ENCODE measurements around the gene CCDC112. TPM values are rescaled to one million over a fixed set of nuclear protein-coding genes. Genes with fewer than 3 reads are reported as not detected.

CCDC112 gene
- total and polyA plus RNA-seq, 9 of the 15 experiments (the other 6 are each of a cell fraction or from before 2014, with no cell fraction given) = 3.3 to 15.3 (median 7.4) TPM

DNA sequence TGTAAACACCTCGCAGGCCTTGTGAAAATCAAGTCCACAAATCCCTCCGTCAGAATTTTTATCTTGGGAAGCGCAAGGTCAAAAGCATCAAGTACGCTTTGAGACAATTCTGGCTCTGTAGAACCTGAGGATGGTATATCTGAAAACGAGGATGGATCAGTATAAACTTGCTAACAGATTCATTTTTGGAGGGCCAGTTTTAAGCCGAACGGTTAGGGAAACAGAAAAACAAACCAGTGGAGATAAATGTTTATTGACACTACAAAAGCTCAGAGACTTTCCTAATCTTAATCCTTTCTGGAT lies 33.4 kb downstream of the CCDC112 start (continued):
- TF ChIP-seq, protein P1, sequence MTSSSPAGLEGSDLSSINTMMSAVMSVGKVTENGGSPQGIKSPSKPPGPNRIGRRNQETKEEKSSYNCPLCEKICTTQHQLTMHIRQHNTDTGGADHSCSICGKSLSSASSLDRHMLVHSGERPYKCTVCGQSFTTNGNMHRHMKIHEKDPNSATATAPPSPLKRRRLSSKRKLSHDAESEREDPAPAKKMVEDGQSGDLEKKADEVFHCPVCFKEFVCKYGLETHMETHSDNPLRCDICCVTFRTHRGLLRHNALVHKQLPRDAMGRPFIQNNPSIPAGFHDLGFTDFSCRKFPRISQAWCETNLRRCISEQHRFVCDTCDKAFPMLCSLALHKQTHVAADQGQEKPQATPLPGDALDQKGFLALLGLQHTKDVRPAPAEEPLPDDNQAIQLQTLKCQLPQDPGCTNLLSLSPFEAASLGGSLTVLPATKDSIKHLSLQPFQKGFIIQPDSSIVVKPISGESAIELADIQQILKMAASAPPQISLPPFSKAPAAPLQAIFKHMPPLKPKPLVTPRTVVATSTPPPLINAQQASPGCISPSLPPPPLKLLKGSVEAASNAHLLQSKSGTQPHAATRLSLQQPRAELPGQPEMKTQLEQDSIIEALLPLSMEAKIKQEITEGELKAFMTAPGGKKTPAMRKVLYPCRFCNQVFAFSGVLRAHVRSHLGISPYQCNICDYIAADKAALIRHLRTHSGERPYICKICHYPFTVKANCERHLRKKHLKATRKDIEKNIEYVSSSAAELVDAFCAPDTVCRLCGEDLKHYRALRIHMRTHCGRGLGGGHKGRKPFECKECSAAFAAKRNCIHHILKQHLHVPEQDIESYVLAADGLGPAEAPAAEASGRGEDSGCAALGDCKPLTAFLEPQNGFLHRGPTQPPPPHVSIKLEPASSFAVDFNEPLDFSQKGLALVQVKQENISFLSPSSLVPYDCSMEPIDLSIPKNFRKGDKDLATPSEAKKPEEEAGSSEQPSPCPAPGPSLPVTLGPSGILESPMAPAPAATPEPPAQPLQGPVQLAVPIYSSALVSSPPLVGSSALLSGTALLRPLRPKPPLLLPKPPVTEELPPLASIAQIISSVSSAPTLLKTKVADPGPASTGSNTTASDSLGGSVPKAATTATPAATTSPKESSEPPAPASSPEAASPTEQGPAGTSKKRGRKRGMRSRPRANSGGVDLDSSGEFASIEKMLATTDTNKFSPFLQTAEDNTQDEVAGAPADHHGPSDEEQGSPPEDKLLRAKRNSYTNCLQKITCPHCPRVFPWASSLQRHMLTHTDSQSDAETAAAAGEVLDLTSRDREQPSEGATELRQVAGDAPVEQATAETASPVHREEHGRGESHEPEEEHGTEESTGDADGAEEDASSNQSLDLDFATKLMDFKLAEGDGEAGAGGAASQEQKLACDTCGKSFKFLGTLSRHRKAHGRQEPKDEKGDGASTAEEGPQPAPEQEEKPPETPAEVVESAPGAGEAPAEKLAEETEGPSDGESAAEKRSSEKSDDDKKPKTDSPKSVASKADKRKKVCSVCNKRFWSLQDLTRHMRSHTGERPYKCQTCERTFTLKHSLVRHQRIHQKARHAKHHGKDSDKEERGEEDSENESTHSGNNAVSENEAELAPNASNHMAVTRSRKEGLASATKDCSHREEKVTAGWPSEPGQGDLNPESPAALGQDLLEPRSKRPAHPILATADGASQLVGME (CRISPR knock-in tag; IDR thresholded peaks at IDR 0.05) = no peak

DNA sequence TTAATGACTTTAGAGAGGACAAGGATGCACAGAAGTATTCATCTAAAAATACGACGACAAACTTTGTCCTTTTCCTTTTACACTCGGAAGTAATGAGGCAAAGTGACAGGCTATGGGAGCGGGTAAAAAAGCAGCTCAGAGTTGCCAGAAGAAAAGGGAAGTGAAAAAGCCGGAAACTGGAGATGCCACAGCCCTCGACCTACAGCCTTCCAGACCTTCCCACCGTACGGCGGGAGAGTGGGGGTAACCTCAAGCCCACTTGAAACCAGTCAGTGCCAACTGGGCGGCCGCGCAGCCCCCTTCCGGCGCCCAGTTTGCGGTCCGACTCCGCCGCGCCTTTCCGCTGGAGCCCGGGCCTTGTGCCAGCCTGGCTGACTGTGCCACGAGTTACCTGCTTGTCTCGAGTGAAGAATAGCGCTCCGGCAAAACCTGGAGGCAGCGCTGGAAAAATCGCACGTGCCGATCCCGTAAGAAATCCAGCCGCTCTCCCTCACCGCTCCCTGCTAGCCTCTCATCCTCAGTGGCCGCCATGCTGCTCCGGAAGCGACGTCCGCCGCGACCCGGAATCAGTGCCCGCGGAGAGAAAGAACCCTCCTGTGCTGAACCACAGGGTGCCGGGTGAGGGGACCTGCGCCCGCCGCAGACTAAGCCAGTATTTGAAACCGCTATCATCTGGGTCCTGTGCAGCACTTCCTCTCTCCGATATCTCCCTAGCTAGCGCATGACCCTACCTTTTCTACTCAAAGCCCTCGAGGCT lies 34.0 kb downstream of the CCDC112 start, which contains the start of gene PGGT1B:
Gene PGGT1B, minus strand, starts transcription at position 557 of the 757 bp plus-strand sequence. Its CDS starts 26 bp downstream, at position 531.
- peaks cover 2 to 6% of the 10 kb centered on the region in 2 experiments; a peak in 2 of 5 replicates for H3K4me1 ChIP-seq (replicated peaks in 1 of 2; ENCODE audit: control insufficient read depth in 2 of 2, insufficient read depth in 2 of 2, low read length in 2 of 2)
- H3K79me2 ChIP-seq (ENCODE audit: control insufficient read depth, insufficient read depth, low read length) = peaks cover 49% of the 10 kb centered on the region
- POLR2A ChIA-PET = interaction anchor here (0.7 to 1.6 kb wide), 5 partner anchors 9 to 33 kb away, joined by 3 to 11 read pairs (median 3); partner anchors contain the start of gene CCDC112
- peak within 1 kb of the TSS; percentile 87 to 93 for H3K9ac ChIP-seq (ENCODE audit: insufficient read depth in 1 of 2, low read depth in 2 of 2, low read length in 2 of 2)
- peak within 1 kb of the TSS; percentile 90 for H3K4me3 ChIP-seq
- H3K4me2 ChIP-seq (ENCODE audit: insufficient read depth, low read length) = peak within 1 kb of the TSS; percentile 83
- H3K9me1 ChIP-seq (ENCODE audit: control insufficient read depth, insufficient read depth, low read length) = no peaks in the 10 kb centered on the region
- peak within 1 kb of the TSS; percentile 84 for H3K27ac ChIP-seq (ENCODE audit: extremely low read depth, low read depth, low read length)
- BruUV-seq (replicated peaks) = TSS peak; percentile 58
- ATAC-seq (peak; percentile 97), DNase-seq (ENCODE audit: extremely low read depth in 1 of 4, low spot score in 3 of 4) (peak; percentile 32 to 80 (median 57)), FAIRE-seq (peak; percentile 90)
- H3K9me3 ChIP-seq (replicated peaks; ENCODE audit: control insufficient read depth, insufficient read depth, low read depth, low read length) = no peaks in the 10 kb centered on the region
- CTCF ChIA-PET (ENCODE audit: low intra/inter-chr PET ratio) = no interaction called here
- no peaks in the 10 kb centered on the region for H3K36me3 ChIP-seq (ENCODE audit: control insufficient read depth, insufficient read depth, low read length)
- intact Hi-C loops (cut with micrococcal nuclease) (loop anchor here (1.0 to 5.0 kb wide), 3 partner anchors 26 to 280 kb away; partner anchors contain the start of genes CCDC112 and FEM1C), in situ Hi-C loops (cut with MboI) (no loop called here)
- WGBS (ENCODE audit: insufficient coverage, low coverage, missing lambda C conversion rate) = under 1% methylated on average over 50 of the region's 50 CpGs
- no peaks in the 10 kb centered on the region for H3K27me3 ChIP-seq (ENCODE audit: control insufficient read depth in 2 of 2, insufficient read depth in 2 of 2, low read length in 2 of 2)
- H2AFZ ChIP-seq (ENCODE audit: low read depth, low read length) = peak within 1 kb of the TSS; percentile 90
- no peaks in the 10 kb centered on the region for H4K20me1 ChIP-seq (replicated peaks; ENCODE audit: control insufficient read depth, insufficient read depth, low read length)
- TF ChIP-seq CBFA2T3 (IDR thresholded peaks at IDR 0.05) = no peak
- no peak for TF ChIP-seq CHD2 (IDR thresholded peaks at IDR 0.05; ENCODE audit: low read depth, low read length)
- TF ChIP-seq ZNF780A (CRISPR knock-in tag; IDR thresholded peaks at IDR 0.05) = no peak
- no peak for TF ChIP-seq XRCC4 (IDR thresholded peaks at IDR 0.05; ENCODE audit: extremely low read depth, insufficient read depth, insufficient read length)
- TF ChIP-seq ZNF174 (CRISPR knock-in tag; IDR thresholded peaks at IDR 0.05) = no peak
- peak; percentile 86 for TF ChIP-seq ZFX (CRISPR knock-in tag; IDR thresholded peaks at IDR 0.05)
- no peak for TF ChIP-seq SREBF2 (CRISPR knock-in tag; IDR thresholded peaks at IDR 0.05)
- TF ChIP-seq BDP1 (IDR thresholded peaks at IDR 0.05; ENCODE audit: insufficient read depth, insufficient read length) = no peak
- no peak for TF ChIP-seq DACH1 (IDR thresholded peaks at IDR 0.05; ENCODE audit: partially characterized antibody)
- TF ChIP-seq SMARCE1 (IDR thresholded peaks at IDR 0.05) = 0 out of 2 replicates have a peak, but pooled peaks have one; percentile 26
- TF ChIP-seq TFAM (CRISPR knock-in tag; conservative IDR thresholded peaks at IDR 0.05) = no peak
- TF ChIP-seq HMGN3 (IDR thresholded peaks at IDR 0.05; ENCODE audit: borderline replicate concordance, extremely low read depth, insufficient read length, low read depth, low read length) = peak; percentile 40
- TF ChIP-seq, protein P2, sequence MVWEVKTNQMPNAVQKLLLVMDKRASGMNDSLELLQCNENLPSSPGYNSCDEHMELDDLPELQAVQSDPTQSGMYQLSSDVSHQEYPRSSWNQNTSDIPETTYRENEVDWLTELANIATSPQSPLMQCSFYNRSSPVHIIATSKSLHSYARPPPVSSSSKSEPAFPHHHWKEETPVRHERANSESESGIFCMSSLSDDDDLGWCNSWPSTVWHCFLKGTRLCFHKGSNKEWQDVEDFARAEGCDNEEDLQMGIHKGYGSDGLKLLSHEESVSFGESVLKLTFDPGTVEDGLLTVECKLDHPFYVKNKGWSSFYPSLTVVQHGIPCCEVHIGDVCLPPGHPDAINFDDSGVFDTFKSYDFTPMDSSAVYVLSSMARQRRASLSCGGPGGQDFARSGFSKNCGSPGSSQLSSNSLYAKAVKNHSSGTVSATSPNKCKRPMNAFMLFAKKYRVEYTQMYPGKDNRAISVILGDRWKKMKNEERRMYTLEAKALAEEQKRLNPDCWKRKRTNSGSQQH (CRISPR knock-in tag; IDR thresholded peaks at IDR 0.05) = no peak

All from K562 (cell line).